Activated naive CD4-positive, alpha-beta T cell treated with Interleukin-2 at 50 U/mL for 16 hours (primary cell): ENCODE measurements around the gene SYTL1.

Experiments used
- DNase-seq: peaks from one replicate; pipeline ENCODE4 v3.0.0-alpha.2; 2020

Gene SYTL1

DNA sequence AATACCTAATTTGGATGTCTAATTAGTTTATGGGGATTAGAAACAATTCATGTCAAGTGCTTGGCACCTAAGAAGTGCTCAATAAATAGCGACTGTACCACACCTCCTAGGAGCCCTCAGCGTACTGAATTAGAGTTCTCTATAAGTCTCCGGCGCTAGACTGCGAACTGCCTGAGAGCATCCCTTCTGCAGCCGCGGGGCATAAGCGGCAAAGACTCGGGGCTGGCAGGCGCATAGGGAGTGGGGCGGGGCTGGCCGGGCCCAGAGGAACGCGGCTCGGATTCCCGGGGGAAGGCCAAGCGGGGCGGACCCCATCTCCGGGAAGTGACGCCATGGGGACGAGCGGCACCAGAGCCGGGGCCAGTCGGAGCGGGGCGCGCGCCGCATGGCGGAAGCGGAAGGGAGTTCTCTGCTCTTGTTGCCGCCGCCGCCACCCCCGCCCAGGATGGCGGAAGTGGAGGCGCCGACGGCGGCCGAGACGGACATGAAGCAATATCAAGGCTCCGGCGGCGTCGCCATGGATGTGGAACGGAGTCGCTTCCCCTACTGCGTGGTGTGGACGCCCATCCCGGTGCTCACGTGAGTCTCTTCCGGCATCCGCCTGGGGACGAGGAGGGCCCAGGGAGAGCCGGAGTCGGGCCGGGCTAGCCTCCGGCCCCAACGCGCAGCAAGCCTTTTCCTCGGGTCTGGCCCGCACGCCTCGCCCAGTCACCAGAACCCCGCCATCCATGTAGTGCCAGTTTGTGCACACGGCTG is 19.8 kb upstream of the SYTL1 start, which contains the start of gene TMEM222:
Gene TMEM222 (plus strand): TSS at position 351 of the 756 bp plus-strand sequence. CDS start 35 bp downstream, at position 386.
- peak; percentile 97 for DNase-seq

DNA sequence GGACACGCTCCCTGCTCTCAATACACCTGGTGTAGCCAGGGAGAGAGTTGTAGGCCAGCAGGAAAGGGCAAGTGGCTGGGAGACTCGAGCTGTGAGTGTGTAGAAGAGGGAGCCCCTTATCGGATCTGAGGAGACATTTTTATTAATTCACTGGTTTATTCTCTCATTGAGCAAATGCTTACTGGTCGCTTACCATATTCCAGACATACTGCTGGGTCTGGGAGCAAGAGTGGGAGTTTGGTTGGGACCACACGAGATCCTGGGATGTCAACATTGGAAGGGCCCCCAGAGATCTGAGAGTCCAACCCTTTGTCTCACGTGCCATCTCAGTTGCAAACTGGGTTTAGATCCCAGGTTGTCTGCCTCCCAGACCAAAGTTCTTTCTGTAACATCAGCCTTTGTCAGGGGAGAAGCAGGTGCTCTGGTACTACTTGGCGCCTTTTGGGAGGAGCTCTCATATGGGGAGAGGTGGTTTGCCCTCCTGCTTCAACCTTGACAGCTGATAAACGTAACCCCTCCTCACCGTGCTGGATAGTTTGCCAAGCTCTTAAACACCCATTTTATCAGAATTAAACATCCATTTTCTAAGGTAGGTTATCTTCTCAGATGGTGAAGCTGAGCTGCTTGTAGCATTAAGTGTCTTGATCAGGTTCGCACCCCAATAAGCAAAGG is 19.1 kb upstream of the SYTL1 start:
- DNase-seq: no peak

DNA sequence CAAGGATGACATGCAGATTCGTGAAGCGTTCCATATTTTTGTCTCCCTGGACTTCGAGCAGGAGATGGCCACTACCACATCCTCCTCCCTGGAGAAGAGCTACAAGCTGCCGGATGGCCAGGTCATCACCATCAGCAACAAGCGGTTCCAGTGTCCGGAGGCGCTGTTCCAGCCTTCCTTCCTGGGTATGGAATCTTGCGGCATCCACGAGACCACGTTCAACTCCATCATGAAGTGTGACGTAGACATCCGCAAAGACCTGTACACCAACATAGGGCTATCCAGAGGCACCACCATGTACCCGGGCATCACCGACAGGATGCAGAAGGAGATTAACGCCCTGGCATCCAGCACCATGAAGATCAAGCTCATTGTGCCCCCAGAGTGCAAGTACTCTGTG is 16.5 kb upstream of the SYTL1 start:
- no peak for DNase-seq

DNA sequence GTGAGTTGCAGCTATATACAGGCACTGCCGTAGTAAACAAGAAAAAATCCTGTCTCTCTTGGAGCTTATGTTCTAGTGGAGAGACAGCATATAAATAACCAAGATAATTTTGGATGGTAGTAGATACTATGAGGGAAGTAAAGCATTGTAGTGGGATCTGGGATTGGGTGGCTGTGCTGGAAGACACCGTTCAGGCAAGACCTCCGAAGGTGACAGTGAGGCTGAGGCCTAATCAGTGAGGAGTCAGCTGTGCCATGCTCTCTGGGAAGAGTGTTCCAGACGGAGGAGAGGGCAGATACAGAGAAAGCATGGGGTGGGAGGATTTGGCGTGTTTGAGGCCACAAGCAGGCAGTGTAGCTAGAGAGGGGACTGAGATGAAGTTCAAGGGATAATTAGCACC is 13.9 kb upstream of the SYTL1 start:
- no peak for DNase-seq

DNA sequence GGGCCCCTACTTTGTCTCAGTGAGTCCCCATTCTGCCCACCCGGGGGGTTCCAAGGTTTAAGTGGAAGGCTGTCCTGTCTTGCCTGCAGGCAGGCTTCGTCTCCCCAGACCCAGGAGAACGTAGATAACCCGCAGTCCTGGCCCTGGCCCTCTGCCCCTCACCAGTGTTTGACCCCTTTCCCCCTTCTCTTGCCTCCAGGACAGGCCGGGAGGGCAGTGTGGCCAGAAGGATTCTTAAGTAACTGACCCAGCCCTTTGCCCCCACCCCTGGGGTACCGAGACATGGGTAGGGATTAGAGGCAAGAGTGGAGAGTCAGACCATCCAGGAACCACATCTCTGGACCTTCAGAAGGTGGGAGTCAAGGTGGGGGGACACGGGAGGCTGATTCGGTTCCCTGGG is 11.0 kb upstream of the SYTL1 start:
- DNase-seq: no peak

DNA sequence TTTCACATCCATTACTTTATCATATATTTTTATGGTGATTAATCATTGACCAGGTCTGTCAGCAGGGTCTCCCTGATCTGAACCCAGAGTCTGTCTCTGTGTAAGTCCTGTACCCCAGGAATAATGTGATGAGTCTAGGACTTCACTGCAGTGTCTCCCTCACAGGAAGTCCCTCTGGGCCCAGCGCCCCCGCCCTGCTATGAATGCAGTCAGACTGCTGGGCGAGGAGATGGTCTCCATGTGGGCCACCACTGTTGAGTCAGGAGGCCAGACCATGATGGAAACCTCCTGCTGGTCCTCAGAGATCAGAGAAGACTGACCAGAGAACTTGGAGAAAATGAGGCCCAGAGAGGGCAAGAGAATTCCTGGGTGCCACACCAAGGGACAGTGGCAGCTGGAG is 10.4 kb upstream of the SYTL1 start:
- DNase-seq: no peak

DNA sequence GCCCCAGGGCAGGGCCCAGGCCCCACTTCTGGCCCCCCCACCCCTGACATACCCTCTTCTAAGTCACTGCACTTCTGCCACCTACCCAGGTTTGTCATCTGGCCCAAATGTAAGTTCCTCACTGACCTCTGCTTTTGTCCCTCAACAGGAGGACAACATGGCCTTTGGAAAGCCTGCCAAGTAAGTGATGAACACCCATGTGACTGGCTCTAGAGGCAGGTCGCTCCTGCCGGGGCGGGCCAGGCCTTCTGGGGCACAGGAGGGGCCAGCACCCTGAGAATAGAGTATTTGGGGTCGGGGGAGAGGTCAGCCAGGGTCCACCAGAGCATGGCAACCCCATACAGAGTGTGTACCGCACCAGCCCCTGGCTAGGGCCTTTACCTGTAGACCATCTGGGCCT is 9.9 kb upstream of the SYTL1 start:
- DNase-seq: no peak

DNA sequence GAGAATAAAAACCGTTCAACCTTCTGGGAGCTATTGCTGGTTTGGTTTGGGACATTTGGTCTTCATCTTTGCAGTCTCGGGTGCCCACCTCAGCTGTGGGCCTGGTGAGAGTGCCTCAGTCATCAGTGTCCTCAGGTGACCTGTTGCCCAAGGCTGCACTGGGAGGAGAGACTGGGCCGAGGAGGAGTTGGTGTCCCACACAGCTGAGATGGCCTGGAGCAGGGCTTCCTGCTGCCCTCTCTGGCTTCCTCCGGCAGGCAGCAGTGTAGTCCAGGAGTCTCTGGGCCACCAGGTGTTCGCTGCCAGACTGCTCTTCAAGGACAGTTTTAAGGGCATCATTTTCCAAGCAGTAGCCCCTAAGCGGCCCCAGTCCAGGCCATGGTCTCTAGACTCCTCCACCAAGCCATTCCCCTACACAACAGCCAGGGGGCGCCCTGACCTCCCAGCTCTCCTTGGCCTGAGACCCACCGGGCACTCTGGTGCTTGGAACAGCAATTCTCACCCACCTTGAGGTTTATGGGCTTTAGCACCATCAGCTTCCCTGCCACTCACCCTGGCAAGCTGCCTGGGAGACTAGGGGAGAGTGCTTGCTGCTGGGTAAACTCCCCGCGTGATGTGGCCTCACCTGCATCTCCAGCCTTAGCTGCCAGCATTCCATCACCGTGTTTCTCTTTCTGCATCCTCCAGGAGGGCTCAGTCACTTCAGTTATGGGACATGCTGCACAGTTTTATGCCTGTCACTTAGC is 9.1 kb upstream of the SYTL1 start:
- peak; percentile 58 for DNase-seq

DNA sequence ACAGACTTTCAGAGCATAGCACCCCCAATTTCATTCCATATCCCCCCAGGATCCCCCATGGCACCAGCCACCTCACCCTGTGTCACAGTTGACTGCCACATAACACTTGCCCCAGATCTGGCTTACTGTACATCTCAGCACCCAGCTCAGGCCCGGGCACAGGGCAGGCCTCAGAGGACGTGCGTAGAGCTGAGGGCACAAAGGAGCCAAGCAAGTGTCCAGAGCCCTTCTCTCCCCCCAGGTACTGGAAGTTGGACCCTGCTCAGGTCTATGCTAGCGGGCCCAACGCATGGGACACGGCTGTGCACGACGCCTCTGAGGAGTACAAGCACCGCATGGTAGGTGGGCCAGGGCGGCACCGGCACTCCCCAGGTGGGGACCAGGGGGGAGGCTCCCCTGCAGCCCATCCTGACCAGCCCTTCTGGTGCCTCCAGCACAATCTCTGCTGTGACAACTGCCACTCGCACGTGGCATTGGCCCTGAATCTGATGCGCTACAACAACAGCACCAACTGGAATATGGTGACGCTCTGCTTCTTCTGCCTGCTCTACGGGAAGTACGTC is 8.0 kb upstream of the SYTL1 start:
- no peak for DNase-seq

DNA sequence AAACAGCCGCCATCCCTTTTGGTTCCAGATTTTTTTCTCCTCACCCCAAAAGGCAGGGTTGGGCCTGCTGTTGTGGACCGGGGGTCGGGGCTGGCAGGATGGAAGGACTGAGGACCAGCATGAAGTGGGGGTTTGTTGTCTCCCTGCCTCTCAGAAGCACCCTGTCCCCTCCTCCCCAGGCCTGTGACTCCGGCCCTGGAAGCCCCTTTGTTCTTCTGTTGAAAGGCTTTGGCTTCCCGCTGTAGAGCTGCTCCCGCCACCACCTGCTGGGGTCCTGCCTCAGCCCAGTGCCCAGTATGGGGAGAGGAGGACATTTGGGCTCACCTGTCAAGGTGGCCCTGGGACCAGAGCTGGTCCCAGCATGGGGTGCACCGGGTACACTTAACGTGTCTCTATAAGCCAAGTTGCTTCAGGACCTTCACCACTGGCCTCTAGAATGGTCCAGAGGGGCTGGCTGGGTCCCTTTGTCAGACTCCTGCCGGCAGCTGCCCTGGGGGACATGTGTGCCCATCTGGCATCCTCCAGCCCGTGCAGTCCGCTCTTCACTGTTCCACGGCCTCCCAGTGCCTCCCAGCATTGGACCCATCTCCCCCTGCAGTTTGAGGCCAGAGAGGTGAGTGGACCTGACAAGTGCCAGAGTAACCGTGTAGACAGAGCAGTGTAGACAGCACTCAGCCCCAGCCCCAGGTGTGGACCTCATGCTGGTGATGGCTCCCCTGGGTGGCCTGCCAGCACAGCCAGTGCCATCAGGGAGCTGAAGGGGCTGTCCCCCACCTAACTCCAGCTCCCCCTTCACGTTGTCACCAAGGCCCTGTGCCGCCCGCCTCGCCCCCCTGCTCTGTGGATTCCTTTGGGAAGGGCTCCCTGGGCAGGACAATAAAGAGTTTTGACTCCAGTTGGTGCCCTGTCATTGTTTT is 6.1 kb upstream of the SYTL1 start:
- no peak for DNase-seq

DNA sequence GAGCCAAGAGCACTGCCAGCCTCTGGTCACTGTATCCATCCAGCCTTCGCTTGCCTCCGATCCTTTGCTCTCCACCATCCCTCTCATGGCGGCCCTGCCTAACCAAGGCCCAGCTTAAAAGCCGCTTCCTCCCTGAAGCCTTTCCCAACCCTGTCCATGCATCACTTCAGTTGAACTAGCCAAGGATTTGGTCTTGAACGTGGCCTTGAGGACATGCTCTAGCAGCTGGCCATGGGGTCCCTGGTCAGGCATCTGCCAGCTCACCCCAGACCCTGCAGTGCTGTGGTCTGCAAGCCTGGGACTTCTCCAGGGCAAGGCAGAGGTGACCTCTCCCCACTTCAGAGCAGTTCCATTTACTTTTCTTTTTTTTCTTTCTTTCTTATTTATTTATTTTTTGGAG is 5.1 kb upstream of the SYTL1 start:
- no peak for DNase-seq

DNA sequence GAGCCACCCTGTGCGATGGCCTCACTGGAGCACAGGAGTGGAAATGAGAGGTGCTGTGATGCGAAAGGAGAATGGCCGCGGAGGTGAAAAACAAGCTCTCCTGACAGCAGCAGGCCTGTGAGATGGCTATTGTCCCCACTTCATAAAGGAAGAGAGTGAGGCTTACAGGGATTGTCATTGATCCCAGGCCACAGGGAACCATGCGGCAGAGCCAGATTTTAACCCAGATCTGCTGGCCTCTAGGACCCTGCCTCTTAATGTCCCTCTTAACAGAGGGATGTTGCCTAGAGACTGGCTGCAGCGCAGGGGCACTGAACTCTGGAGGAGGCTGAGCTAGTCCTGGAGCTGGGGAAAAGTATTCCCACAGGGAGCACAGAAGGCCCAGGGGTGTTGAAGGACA is 3.1 kb upstream of the SYTL1 start:
- no peak for DNase-seq

DNA sequence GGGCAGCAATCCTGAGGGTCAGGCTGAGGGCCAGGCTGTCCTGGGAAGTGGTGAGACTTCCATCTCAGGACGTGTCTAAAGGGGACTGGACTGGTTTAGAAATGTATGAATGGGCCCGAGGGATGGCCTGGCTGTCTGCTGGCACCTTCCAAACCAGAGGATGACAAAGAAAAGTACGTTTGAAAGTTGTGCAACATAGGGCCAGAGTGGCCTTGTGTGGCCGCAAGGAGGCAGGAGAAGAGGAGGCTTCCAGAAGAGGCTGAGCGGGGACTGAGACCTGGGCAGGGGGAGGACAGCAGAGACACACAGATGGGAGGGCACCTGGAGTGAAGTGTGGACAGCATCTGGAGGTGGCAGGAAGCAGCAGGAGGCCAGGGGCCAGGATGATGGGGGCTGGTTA is 2.6 kb upstream of the SYTL1 start:
- DNase-seq: no peak

DNA sequence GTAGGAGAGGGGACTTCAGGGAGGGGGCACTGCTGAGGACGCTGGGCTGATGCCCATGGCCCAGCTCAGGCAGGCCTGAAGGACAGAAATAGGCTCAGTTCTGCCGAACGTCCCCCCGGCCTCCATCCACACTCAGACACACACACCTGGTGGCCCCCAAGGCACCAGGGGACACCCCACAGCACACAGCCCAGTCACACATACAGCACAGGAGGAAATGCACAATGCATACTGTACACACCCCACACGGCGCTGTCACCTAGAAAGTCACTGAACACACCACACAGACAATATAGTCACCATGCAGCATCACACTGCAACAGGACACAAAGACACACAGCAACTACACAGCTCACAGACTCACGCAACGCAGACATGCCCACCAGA is 562 bp downstream of the SYTL1 start:
- DNase-seq: peak; percentile 40

DNA sequence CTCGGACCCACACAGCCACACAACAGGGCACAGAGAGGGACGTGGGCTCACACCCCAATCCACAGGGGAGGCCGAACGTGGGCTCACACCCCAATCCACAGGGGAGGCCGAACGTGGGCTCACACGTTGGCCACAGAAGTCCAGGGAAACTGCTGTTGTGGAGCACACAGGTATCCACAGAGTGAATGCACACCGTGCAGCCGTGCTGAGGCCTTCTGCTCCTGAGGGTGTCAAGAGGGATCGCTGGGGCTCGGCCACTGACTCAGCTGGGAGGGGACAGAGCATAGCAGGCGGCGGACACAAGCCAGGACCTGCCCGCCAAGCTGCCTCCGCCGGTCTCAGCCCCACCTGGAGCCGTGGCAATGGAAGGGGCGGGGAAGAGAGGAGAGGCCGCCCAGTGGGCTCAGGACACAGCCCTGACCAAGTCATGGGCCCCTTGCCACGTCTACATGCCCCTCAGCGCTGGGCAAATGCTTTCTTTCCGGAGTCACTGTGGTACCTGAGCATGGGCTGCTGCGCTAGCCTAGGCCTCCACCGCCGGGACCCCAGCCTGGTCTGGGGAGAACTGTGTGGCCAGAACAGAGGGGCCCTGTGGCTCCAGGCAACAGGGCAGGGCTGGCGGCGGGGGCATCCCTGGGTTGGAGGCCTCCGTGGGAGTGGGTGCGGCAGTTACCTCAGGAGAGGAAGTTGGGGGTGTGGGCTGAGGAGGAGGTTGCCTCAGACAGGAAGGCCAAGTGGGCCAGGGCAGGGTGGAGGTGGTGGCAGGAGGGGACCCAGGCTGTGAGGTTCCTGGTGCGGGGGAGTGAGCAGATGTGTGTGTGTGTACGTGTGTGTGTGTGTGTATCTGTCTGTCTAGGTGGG is 1.2 kb downstream of the SYTL1 start:
- peak; percentile 77 for DNase-seq

DNA sequence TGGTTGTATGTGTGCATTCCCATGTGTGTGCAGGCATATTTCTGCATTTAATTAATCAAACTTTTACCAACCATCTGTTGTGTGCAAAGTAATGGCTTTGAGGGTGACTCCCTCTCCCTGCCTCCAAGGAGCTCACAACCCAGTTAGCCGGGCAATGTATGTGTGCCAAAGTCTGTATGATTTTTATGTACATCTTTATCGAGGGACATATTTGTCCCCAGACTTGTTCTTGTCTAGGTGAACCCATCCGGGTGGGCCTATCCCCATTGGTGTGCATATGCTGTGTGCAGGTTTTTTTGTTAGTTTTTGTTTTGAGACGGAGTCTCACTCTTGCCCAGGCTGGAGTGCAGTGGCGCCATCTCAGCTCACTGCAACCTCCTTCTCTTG is 1.8 kb downstream of the SYTL1 start:
- no peak for DNase-seq

DNA sequence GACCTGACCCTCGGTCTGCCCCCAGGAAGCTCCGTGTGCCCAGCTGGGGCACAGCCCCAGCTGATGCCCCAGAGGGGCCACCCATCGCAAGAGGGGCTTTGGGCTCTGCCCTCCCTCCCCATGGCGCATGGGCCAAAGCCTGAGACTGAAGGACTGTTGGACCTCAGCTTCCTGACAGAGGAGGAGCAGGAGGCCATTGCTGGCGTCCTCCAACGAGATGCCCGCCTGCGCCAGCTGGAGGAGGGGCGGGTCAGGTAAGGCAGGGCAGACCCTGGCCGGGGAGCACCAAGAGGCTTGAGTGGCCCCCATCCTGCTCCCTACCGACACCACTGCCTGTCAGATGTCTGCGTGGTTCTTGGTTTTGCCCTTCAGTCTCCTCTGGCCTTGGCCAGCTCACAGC is 3.5 kb downstream of the SYTL1 start:
- no peak for DNase-seq

DNA sequence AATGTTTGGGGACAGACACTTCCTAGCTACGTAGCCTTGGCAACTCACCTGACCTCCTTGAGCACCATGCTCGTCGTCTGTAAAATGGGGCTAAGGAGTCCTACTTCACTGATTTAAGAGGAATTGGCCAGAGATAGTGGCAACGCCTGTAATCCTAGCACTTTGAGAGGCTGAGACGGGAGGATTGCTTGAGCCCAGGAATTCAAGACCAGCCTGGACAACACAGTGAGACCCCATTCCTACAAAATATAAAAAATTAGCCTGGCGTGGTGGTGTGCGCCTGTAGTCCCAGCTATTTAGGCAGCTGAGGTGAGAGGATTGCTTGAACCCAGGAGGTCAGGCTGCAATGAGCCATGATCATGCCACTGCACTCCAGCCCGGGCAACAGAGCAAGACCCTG is 4.5 kb downstream of the SYTL1 start:
- no peak for DNase-seq

DNA sequence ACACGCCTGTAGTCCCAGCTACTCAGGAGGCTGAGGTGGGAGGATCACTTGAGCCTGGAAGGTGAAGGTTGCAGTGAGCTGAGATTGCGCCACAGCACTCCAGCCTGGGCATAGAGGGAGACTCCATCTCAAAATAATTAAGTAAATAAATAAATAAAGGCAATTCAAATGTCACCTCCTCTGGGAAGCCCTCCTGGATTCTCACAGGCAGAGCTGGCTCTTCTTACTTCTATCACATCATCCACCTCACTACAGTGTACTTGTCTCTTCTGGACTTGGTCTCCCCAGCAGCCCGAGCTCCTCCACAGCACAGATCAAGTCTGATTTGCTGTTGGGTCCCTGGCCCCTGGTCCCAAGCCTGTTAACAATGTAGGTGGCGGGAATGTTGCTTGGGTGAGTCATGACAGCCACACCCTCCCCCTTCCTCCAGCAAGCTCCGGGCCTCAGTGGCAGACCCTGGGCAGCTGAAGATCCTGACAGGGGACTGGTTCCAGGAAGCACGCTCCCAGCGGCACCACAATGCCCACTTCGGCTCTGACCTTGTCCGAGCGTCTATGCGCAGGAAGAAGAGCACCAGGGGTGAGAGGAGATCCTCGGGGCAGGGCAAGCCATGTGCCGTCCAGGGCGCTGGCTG is 5.3 kb downstream of the SYTL1 start:
- DNase-seq: no peak

DNA sequence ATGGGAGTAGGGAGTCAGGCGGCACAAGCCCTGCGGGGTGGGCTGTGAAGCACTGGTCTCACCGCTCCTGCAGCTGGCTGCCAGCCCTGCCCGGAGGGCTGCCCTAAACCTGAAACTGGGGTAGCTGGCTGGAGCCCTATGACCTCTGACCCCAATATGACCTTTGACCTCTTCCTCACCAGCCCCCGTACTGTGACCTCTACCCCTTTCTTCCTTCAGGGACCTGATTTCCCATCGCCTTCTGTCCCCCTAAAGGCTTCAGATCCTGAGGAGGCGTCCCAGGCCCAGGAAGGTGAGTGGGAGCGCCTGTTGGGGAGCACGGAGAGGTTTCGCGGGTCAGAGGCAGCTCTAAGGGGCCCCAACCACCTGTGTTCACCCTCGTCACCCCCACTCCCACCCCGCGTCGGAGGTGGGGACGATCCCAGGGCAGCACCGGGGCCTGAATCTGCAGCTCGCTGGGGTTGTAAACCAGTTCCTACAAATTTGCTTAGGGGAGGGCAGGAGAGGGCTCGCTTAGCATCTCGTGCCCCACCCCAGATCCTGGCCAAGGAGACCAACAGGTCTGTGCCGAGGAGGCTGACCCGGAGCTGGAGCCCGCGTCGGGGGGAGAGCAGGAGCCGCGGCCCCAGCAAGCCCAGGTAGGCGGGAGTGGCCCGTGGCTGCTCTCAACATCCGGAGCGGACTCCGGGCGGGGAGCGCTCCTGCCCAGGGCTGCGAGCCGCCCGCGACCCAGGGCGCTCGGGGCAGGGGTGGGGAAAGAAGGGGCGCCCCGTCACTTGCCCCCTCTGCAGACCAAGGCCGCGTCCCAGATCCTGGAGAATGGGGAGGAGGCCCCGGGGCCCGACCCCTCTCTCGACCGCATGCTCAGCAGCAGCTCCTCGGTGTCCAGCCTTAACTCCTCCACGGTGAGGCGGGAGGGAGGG is 7.3 kb downstream of the SYTL1 start:
- DNase-seq: no peak
